Breast epithelium (tissue), 3 donors: ENCODE data around the gene MTERF2.

Experiments
- CTCF ChIP-seq, 3 donors: fragments of 450-650 bp; IDR thresholded peaks; one replicate each; pipeline ENCODE4 v1.5.1; 2016 to 2017; ENCODE audit warnings: antibody characterized with exemption in 3 of 3, mild to moderate bottlenecking in 3 of 3, moderate library complexity in 3 of 3
- POLR2A ChIP-seq: fragments of 450-650 bp; IDR thresholded peaks from one replicate; pipeline ENCODE4 v1.6.1; 2016; ENCODE audit warnings: antibody characterized with exemption, mild to moderate bottlenecking, moderate library complexity
- POLR2AphosphoS5 ChIP-seq, 3 donors: sonication (generic); formaldehyde crosslinking; IDR thresholded peaks; one replicate each; pipeline ENCODE4 v1.6.1; 2017; ENCODE audit warnings: antibody characterized with exemption in 3 of 3

GRCh38 chr12:106956048-106956578 is 30.8 kb downstream of the MTERF2 start:
- peak in 1 of 3 donors; percentile 72 for TF ChIP-seq POLR2AphosphoS5 (IDR thresholded peaks at IDR 0.05)
- no peak for TF ChIP-seq CTCF (IDR thresholded peaks at IDR 0.05)
- TF ChIP-seq POLR2A: no peak
